Measurements from ENCODE around the gene SRGAP3. TPM values are rescaled to one million over a fixed set of nuclear protein-coding genes. Genes with fewer than 3 reads are reported as not detected.

The SRGAP3 gene
- total and polyA plus RNA-seq, 5 donors, result 1.4 to 7.9 (median 2.7) TPM

DNA sequence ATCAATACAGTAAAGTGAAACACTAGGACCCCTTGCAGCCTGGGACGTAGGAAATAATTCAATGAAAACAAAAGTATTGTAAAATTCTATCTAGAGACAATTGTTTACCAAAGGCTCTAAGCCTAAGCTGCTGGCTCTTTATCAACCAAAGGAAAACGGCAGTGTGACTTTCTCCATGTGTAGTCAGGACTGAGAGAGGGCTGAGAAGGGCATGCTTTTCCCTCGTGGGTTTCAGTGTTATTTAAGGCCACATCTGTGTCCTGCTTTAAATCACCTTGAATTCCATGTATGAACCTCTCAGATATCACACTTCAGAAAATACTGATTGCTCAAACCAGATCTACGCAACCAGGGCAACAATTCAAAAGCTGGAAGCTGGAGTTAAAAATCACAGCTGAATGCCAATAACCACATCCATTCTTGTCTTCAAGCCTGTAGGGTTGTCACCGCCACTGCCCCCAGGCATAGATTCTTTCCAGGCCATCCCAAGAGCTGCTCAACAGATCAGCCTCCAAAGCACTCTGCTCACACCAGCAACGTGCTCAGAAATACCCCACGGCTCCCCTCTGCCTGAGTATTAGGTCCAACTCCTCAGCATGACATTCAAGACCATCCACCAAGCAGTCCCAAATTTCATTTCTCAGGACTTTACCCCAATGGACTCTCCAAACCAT lies 124.0 kb downstream of the SRGAP3 start:
- Histone ChIP-seq H3K27ac (ENCODE audit: low read length) (no peak overlapping the region), H3K4me1 (ENCODE audit: control insufficient read depth, insufficient read depth, low read length) (peaks cover 1% of the 10 kb centered on the region), H3K9me3 (ENCODE audit: control insufficient read depth, low read length) (no peaks in the 10 kb centered on the region), H3K27me3 (ENCODE audit: control insufficient read depth, insufficient read depth) (no peaks in the 10 kb centered on the region), H3K4me3 (ENCODE audit: low read length) (no peak overlapping the region)
- WGBS, result 62% methylated on average over 7 of the region's 7 CpGs
- intact Hi-C loops (cut with DNase I), result no loop called here
- no peak for ATAC-seq
- no peak for DNase-seq

GRCh38 chr3:9124730-9125129 lies 124.7 kb downstream of the SRGAP3 start:
- peaks cover 1% of the 10 kb centered on the region for H3K4me1 ChIP-seq (ENCODE audit: control insufficient read depth, insufficient read depth, low read length)
- 87% methylated on average over 15 of the region's 15 CpGs for WGBS
- intact Hi-C loops (cut with DNase I), result no loop called here
- no peak for DNase-seq
- H3K27me3 ChIP-seq (ENCODE audit: control insufficient read depth, insufficient read depth), result no peaks in the 10 kb centered on the region
- ATAC-seq, result no peak
- H3K9me3 ChIP-seq (ENCODE audit: control insufficient read depth, low read length), result no peaks in the 10 kb centered on the region
- H3K4me3 ChIP-seq (ENCODE audit: low read length), result no peak overlapping the region
- no peak overlapping the region for H3K27ac ChIP-seq (ENCODE audit: low read length)

GRCh38 chr3:9123840-9124239 lies 125.6 kb downstream of the SRGAP3 start:
- WGBS, result 59% methylated on average over 4 of the region's 4 CpGs
- no peaks in the 10 kb centered on the region for H3K27me3 ChIP-seq (ENCODE audit: control insufficient read depth, insufficient read depth)
- no peak overlapping the region for H3K4me3 ChIP-seq (ENCODE audit: low read length)
- intact Hi-C loops (cut with DNase I), result no loop called here
- no peaks in the 10 kb centered on the region for H3K4me1 ChIP-seq (ENCODE audit: control insufficient read depth, insufficient read depth, low read length)
- no peak overlapping the region for H3K27ac ChIP-seq (ENCODE audit: low read length)
- no peak for ATAC-seq
- no peaks in the 10 kb centered on the region for H3K9me3 ChIP-seq (ENCODE audit: control insufficient read depth, low read length)
- no peak for DNase-seq

DNA sequence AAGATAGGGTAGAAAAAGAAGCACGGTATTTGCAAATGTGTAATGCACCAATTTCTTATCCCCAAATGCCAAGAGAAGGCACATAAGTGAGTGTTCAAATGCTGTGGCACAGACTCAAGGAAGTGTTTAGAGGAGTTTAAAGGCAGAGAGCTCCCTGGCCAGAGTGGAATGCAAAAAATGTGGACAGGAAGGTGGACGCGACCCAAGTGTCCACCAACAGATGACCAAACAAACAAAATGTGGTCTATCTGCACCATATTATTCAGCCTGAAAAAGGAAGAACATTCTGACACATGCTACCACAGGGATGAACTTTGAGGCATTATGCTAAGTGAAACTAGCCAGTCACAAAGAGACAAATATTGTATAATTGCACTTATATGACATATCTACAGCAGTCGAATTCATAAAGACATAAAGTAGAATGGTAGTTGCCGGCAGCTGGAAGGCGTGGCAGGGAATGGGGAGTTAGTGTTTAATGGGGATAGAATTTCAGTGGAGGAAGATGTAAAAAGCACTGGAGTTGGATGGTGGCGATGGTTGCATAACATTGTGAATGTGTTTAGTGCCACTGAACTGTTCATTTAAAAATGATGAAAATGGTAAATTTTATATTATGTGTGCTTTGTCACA lies 126.6 kb downstream of the SRGAP3 start:
- Histone ChIP-seq H3K4me1 (ENCODE audit: control insufficient read depth, insufficient read depth, low read length) (no peaks in the 10 kb centered on the region), H3K9me3 (ENCODE audit: control insufficient read depth, low read length) (no peaks in the 10 kb centered on the region), H3K4me3 (ENCODE audit: low read length) (no peak overlapping the region), H3K27ac (ENCODE audit: low read length) (no peak overlapping the region), H3K27me3 (ENCODE audit: control insufficient read depth, insufficient read depth) (no peaks in the 10 kb centered on the region)
- no peak for ATAC-seq
- WGBS, result 78% methylated on average over 7 of the region's 7 CpGs
- DNase-seq, result no peak
- intact Hi-C loops (cut with DNase I), result no loop called here

DNA sequence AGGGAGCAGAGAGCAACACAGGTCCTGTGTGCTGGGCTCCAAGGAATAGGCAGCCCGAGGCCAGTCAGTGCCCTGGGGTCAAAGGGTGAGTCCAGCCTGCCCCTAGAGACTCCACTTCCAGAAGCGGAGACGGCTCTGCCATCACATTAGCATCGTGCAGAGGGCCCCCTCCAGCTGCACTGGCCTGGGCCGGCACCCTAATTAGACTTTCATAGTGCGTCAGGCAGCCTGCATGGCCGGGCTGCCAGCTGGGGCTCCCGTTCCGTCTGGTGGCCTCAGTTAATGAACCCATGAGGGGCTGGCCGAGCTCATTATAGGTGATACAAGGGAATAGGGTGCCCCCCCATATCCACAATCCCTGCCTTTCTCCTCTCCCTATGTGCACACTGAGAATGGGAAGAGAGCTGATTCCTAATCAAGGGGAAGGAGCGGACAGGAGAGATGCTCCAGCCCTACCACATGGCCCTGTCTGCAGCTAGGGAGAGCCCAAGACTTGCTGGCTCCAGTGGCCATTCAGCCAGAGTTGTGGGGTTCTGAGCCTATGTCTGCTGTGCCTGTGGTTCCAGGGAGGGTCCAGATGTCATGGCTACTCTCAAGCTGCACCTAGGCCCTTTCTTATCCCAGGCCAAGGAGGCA lies 128.0 kb downstream of the SRGAP3 start:
- WGBS, result 78% methylated on average over 11 of the region's 11 CpGs
- Histone ChIP-seq H3K27ac (ENCODE audit: low read length) (no peak overlapping the region), H3K27me3 (ENCODE audit: control insufficient read depth, insufficient read depth) (no peaks in the 10 kb centered on the region), H3K9me3 (ENCODE audit: control insufficient read depth, low read length) (no peaks in the 10 kb centered on the region), H3K4me1 (ENCODE audit: control insufficient read depth, insufficient read depth, low read length) (no peaks in the 10 kb centered on the region), H3K4me3 (ENCODE audit: low read length) (no peak overlapping the region)
- ATAC-seq (no peak), DNase-seq (no peak)
- intact Hi-C loops (cut with DNase I), result no loop called here

GRCh38 chr3:9119331-9119730 lies 130.1 kb downstream of the SRGAP3 start:
- ATAC-seq (no peak), DNase-seq (no peak)
- Histone ChIP-seq H3K27ac (ENCODE audit: low read length) (no peak overlapping the region), H3K4me1 (ENCODE audit: control insufficient read depth, insufficient read depth, low read length) (no peaks in the 10 kb centered on the region), H3K4me3 (ENCODE audit: low read length) (no peak overlapping the region), H3K27me3 (ENCODE audit: control insufficient read depth, insufficient read depth) (no peaks in the 10 kb centered on the region), H3K9me3 (ENCODE audit: control insufficient read depth, low read length) (no peaks in the 10 kb centered on the region)
- 69% methylated on average over 4 of the region's 4 CpGs for WGBS
- intact Hi-C loops (cut with DNase I), result no loop called here

GRCh38 chr3:9118222-9118621 lies 131.2 kb downstream of the SRGAP3 start:
- no peak for ATAC-seq
- WGBS, result 86% methylated on average over 2 of the region's 2 CpGs
- no peaks in the 10 kb centered on the region for H3K9me3 ChIP-seq (ENCODE audit: control insufficient read depth, low read length)
- no peaks in the 10 kb centered on the region for H3K4me1 ChIP-seq (ENCODE audit: control insufficient read depth, insufficient read depth, low read length)
- no peaks in the 10 kb centered on the region for H3K27me3 ChIP-seq (ENCODE audit: control insufficient read depth, insufficient read depth)
- no peak for DNase-seq
- no peak overlapping the region for H3K27ac ChIP-seq (ENCODE audit: low read length)
- H3K4me3 ChIP-seq (ENCODE audit: low read length), result no peak overlapping the region
- intact Hi-C loops (cut with DNase I), result no loop called here

- intact Hi-C loops (cut with DNase I), result no loop called here
- WGBS, result 79% methylated on average over 1 of the region's 1 CpG
- Histone ChIP-seq H3K9me3 (ENCODE audit: control insufficient read depth, low read length) (no peaks in the 10 kb centered on the region), H3K27me3 (ENCODE audit: control insufficient read depth, insufficient read depth) (no peaks in the 10 kb centered on the region), H3K27ac (ENCODE audit: low read length) (no peak overlapping the region), H3K4me1 (ENCODE audit: control insufficient read depth, insufficient read depth, low read length) (no peaks in the 10 kb centered on the region), H3K4me3 (ENCODE audit: low read length) (no peak overlapping the region)
- no peak for DNase-seq
- no peak for ATAC-seq
Measured at GRCh38 chr3:9117220-9117619, 132.2 kb downstream of the SRGAP3 start.

- H3K4me1 ChIP-seq (ENCODE audit: control insufficient read depth, insufficient read depth, low read length), result no peaks in the 10 kb centered on the region
- no peak for DNase-seq
- no peak overlapping the region for H3K4me3 ChIP-seq (ENCODE audit: low read length)
- intact Hi-C loops (cut with DNase I), result no loop called here
- H3K27ac ChIP-seq (ENCODE audit: low read length), result no peak overlapping the region
- no peak for ATAC-seq
- H3K9me3 ChIP-seq (ENCODE audit: control insufficient read depth, low read length), result no peaks in the 10 kb centered on the region
- 81% methylated on average over 3 of the region's 3 CpGs for WGBS
- H3K27me3 ChIP-seq (ENCODE audit: control insufficient read depth, insufficient read depth), result no peaks in the 10 kb centered on the region
Measured at GRCh38 chr3:9116336-9116735, 133.1 kb downstream of the SRGAP3 start.

DNA sequence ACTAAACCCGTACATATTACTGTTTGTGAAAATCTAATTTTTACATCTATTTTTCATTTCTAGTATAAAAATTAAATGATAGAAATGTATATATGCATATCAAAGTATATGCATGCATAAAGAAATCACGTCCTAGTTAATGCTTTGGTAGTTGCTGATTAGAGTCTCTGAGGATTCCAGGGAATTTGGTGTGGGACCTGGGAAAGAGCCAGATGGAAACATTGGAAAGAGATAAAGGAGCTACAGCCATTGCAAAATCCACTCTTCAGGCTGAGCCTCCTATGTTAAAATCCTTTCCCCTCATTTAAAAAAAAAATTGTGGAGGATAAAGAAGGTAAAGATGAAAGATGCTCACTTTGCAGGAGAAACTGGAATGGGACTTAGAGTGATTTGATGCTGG lies 134.1 kb downstream of the SRGAP3 start:
- Histone ChIP-seq H3K4me1 (ENCODE audit: control insufficient read depth, insufficient read depth, low read length) (no peaks in the 10 kb centered on the region), H3K4me3 (ENCODE audit: low read length) (no peak overlapping the region), H3K9me3 (ENCODE audit: control insufficient read depth, low read length) (no peaks in the 10 kb centered on the region), H3K27ac (ENCODE audit: low read length) (no peak overlapping the region), H3K27me3 (ENCODE audit: control insufficient read depth, insufficient read depth) (no peaks in the 10 kb centered on the region)
- intact Hi-C loops (cut with DNase I), result no loop called here
- no peak for ATAC-seq
- DNase-seq, result no peak
- WGBS, result 57% methylated on average over 2 of the region's 2 CpGs

DNA sequence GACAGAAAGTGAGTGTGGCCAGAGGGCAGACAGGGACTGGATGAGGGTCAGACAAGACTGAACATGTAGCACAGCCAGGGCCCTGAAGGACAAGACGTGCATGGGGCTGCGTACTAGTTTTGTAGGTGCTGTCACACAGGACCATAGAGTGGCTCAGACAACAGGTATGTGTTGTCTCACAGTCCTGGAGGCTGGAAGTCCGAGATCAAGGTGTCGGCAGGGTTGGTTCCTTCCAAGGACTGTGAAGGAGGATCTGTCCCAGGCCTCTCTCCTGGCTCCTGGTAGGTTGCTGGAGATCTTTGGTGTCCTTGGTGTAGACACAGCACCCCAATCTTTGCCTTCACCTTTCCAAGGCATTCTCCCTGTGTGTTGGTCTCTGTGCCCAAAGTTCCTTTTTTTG lies 136.4 kb downstream of the SRGAP3 start:
- no peak for DNase-seq
- no peaks in the 10 kb centered on the region for H3K9me3 ChIP-seq (ENCODE audit: control insufficient read depth, low read length)
- ATAC-seq, result no peak
- WGBS, result 90% methylated on average over 4 of the region's 4 CpGs
- no peaks in the 10 kb centered on the region for H3K4me1 ChIP-seq (ENCODE audit: control insufficient read depth, insufficient read depth, low read length)
- no peak overlapping the region for H3K27ac ChIP-seq (ENCODE audit: low read length)
- H3K27me3 ChIP-seq (ENCODE audit: control insufficient read depth, insufficient read depth), result no peaks in the 10 kb centered on the region
- intact Hi-C loops (cut with DNase I), result no loop called here
- H3K4me3 ChIP-seq (ENCODE audit: low read length), result no peak overlapping the region

Data from right cardiac atrium (tissue), 5 donors.